Fibroblast of upper back skin (primary cell): ENCODE measurements around the gene EFNA3.

Source experiments
- DNase-seq: peaks from one replicate; pipeline ENCODE4 v3.0.0-alpha.2; 2013

Gene EFNA3

DNA sequence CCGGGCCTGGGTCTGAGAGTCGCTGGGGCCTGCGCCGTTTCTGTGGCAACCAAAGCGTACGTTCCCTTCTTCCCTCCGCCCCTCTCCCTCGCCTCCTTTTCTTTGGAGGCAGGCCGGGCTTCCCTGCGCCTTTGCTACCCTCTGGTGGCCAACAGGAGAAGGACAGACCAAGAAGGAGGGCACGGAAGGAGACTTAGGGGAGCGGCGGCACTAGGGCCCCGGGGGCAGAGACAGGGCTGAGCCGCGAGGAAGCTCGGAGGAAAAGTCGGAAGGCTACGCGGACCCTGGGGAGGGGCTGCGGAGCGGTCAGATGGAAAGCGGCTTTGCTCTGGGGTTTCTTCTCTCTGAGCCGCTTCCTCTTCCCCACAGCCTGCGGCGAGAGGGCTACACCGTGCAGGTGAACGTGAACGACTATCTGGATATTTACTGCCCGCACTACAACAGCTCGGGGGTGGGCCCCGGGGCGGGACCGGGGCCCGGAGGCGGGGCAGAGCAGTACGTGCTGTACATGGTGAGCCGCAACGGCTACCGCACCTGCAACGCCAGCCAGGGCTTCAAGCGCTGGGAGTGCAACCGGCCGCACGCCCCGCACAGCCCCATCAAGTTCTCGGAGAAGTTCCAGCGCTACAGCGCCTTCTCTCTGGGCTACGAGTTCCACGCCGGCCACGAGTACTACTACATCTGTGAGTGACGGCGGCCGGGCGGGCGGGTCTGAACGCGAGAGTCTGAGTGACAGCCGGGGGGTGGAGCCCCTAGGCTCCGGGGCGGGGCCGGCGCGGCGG is 6.3 kb downstream of the EFNA3 start:
- DNase-seq: peak; percentile 93

- no peak for DNase-seq
Observed at GRCh38 chr1:155085504-155086127, 7.0 kb downstream of the EFNA3 start.

GRCh38 chr1:155086128-155086741 is 7.6 kb downstream of the EFNA3 start:
- DNase-seq: peak; percentile 41

- DNase-seq: no peak
Observed at GRCh38 chr1:155086856-155087535, 8.4 kb downstream of the EFNA3 start.

DNA sequence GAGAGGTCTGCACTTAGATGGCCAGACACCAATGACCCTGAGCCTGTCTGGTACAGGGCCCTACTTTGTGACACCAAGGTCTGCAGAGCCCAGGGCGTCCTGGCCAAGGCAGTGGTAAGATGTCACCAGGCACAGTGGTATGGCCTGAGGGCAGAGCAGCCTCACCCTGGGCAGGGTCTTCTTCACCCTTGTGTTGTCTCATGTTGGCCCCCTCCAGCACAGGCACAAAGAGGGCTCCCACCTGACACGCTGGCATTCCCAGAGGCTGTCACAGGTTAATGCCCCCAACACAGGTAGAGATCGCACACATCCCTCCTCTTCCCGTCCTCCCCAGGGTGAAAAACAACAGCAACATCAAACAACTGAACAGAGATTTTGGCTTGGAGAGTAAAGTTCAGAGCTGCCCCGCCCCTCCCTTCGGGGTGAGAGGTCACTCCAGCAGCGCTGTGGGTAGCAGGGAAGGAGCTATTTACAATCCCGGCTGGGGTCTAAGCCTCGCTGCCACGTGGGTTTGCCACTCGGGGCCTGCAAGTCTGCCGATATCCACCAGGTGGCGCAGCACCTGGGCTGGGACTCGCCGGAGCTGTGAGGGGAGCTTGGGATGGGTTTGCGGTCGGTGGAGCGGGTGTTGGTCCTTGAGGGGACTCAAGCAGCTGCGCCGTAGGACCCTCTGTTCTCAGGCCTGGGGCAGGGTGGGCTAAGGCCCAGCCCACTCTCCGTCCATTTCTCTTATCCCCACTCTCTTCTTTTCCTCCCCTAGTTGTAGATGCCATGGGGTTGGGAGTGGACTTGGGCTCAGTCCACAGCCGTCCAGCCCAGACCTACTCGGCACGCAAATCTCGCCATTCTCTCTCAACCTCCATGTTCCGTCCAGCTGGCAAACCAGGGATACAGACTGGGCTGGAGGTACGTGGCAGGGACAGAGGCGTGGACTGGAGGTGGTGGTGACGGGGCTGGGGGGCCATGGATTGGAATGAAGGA is 12.7 kb downstream of the EFNA3 start:
- DNase-seq: peak; percentile 68

DNA sequence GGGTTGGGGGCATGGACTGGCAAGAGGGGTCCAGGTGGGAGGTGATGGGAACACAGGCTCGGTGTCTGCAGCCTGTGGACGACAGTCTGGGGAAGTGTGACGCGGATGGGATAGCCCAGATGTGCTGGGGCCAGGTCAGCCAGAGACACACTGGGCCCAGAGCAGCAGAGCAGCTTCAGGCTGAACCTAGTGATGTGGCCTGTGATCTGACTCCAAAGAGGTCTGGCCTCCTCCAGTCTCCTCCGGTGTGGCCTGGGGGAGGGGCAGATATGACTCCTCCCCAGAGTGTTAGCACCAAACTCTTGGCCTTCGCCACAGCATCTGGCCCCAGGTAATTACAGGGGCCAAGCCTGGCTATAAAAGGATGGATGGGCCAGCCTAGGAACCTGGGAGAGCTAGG is 13.5 kb downstream of the EFNA3 start:
- no peak for DNase-seq

DNA sequence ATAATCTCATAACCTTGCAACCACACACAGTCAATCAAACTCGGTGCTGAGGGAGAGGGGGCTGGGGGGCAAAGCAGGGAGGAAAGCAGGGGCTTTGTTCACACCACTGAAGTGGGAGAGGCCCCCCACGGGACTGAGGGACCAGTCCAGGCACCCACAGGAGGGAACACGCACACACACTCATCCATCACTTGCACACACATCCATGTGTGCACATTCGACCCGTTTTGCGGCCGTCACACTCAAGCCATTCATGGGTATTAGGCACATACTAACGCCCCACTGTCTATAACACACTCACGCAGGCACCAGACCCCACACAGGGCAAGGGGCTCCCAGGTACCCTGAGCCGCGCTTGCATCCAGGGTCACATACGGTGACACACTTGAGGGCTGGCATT is 14.0 kb downstream of the EFNA3 start:
- no peak for DNase-seq

GRCh38 chr1:155093911-155094621 is 15.4 kb downstream of the EFNA3 start:
- peak; percentile 36 for DNase-seq

GRCh38 chr1:155094622-155094948 is 15.9 kb downstream of the EFNA3 start:
- no peak for DNase-seq

GRCh38 chr1:155099331-155099730 is 20.7 kb downstream of the EFNA3 start:
- no peak for DNase-seq

DNA sequence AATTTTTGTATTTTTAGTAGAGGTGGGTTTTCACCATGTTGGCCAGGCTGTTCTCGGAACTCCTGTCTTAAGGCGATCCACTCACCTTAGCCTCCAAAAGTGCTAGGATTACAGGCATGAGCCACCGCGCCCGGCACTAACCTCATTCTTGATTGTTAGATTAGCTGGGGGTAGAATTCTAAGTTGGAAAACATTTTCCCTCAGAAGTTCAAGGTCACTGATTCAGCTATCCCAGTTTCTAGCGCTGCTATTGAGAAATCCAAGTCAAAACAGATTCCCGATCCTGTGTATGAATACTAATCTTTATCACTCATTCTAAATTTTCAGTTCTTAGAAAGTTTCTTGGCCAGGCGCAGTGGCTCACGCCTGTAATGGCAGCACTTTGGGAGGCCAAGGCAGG is 24.7 kb downstream of the EFNA3 start:
- no peak for DNase-seq

DNA sequence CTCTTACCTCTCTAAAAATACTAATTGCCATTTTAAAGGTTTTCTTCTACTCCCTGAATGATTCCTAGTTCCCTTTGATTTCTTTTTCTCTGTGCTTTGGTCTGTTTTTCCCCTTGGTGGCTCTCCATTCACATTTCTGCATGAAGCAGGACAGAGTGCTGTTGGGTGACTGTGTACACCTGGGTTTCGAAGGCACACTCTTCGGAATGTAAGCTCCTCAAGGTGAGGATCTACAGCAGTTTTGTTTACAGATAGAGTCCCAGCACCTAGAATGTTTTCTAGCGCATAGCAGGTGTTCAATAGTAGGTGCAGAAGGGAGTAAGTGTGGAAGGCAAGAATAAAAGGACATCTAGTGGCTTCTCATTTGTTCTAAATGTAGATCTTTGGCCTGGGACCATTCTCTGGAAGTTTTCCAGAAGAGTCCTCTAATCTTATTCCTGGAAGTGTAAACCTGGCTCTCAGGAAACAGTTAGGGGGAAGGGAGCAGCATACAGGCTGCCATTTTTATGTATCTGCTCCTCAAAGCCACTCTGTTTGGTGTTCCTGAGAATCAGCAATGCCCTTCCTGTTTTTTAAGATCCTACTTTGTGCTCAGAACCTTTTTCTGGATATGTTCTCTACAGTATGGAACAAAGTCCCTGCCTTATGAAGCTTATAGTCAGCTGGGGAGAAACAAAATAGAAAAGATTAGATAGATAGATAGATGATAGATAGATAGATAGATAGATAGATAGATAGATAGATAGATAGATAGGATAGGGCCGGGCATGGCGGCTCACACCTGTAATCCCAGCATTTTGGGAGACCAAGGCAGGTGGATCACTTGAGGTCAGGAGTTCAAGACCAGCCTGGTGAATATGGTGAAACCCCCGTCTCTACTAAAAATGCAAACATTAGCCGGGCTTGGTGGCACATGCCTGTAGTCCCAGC is 26.2 kb downstream of the EFNA3 start:
- DNase-seq: no peak

DNA sequence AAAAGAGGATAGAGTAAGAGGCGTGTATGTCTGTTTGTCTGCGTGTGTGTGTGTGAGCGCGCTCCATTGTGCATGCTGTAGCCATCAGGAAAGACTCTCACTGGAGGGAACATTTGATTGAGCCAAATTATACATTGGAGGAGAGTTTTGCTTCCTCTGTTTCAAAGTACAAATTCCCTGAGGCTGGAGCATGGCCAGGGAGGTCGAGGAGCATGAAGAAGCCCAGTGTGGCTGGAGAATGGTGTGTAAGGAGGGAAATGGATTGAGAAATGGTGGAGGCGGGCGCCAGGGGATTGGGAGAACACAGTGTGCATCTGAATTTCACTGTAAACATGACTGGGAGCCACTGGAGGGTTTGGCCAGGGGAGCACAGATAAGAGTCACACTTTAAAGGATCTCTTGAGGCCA is 27.0 kb downstream of the EFNA3 start:
- DNase-seq: no peak

GRCh38 chr1:155106862-155107261 is 28.2 kb downstream of the EFNA3 start:
- DNase-seq: no peak

GRCh38 chr1:155107309-155108264 is 28.9 kb downstream of the EFNA3 start:
- DNase-seq: no peak

DNA sequence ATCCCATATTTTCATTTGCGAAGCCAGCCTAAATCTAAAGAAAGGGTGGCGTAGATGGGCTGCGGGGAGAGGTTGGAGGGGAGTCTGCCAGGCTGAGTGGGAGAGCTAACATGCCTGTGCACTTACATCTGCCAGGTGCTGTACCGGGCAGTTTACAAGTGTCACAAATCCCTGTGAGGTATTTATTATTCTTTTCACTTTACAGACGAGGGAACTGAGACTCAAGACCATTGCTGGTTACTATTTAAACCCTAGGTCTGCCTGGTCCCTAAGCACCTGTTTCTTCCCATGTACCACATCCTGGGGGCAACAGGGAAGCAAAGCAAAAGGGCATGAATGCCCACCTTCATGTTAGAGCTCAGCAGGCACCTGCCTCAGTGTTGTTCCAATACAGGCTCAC is 29.7 kb downstream of the EFNA3 start:
- DNase-seq: no peak

DNA sequence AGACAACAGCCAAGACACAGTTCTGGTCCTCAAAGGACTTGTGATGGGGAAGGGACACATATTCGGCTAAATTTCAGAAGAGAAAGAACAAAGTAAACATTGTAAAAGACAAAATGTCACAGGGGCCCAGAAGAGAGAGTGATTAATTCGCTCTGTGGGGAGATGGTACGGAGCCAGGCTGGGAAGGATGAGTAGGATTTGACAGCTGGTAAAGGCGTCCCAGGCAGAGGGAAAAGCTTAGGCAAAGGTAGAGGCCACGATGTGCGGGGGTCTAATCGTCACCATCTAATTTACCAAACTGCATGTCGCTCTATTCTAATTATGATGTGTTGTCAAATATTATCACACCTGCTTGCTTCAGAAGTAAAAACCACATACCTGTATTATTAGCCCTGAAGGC is 31.7 kb downstream of the EFNA3 start:
- DNase-seq: no peak

DNA sequence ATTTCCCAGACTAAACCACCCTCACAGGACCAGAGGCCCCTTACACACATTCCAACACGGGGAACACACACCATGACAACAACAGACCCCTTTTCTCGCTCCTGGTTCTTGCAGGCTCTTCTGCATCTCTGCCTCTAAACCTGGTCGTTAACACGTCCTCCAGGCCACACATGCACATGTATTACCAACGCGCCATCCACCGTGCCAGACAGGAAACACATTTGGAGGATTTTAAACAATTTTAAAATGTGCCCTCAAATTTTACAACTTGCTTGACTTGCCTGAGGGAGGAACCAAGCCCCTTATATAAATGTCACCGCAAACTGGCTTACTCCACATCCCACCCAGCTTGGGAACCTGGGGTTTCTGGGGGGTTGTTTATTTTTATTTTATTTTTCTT is 32.2 kb downstream of the EFNA3 start:
- no peak for DNase-seq

- DNase-seq: no peak
Observed at GRCh38 chr1:155113450-155113980, 34.9 kb downstream of the EFNA3 start.
